Mesendoderm (in vitro differentiated cells): ENCODE data around the gene LGALS3.

Source experiments
- DNase-seq: peaks from one replicate; pipeline ENCODE4 v3.0.0; 2013
- H2AK5ac ChIP-seq: 2 replicates; pipeline ENCODE4 v1.6.1; 2013; ENCODE audit warnings: low read length, inconsistent platforms
- H2BK120ac ChIP-seq: 2 replicates; pipeline ENCODE4 v1.6.1; 2013; ENCODE audit warnings: low read depth, mild to moderate bottlenecking, low read length, moderate library complexity, mixed read lengths
- H2BK15ac ChIP-seq: replicated peaks from 2 replicates; pipeline ENCODE4 v1.6.1; 2013; ENCODE audit warnings: low read depth, mild to moderate bottlenecking, moderate library complexity
- H2BK5ac ChIP-seq: 2 replicates; pipeline ENCODE4 v1.6.1; 2013; ENCODE audit warnings: low read length, inconsistent platforms
- H3K18ac ChIP-seq: 2 replicates; pipeline ENCODE4 v1.6.1; 2013; ENCODE audit warnings: mild to moderate bottlenecking, low read length, mixed read lengths
- H3K23ac ChIP-seq: one replicate; pipeline ENCODE4 v1.6.1; 2013; ENCODE audit warnings: low read length
- H3K27ac ChIP-seq: 2 replicates; pipeline ENCODE4 v1.5.1; 2013; ENCODE audit warnings: low read depth, mild to moderate bottlenecking, inconsistent platforms, low read length, moderate library complexity
- H3K27me3 ChIP-seq: 2 replicates; pipeline ENCODE4 v1.6.1; 2013; ENCODE audit warnings: low read length, control low read depth, mild to moderate bottlenecking, inconsistent platforms; ENCODE audit not compliant: insufficient read depth, poor library complexity
- H3K36me3 ChIP-seq: 2 replicates; pipeline ENCODE4 v1.6.1; 2013; ENCODE audit warnings: low read length, inconsistent platforms; ENCODE audit not compliant: control insufficient read depth, insufficient read depth
- H3K4ac ChIP-seq: one replicate; pipeline ENCODE4 v1.6.1; 2013; ENCODE audit warnings: low read depth, mild to moderate bottlenecking, low read length, moderate library complexity
- H3K4me1 ChIP-seq: 2 replicates; pipeline ENCODE4 v1.6.1; 2013; ENCODE audit warnings: low read depth, low read length, inconsistent platforms; ENCODE audit not compliant: control insufficient read depth
- H3K4me2 ChIP-seq: 2 replicates; pipeline ENCODE4 v1.6.1; 2013; ENCODE audit warnings: low read length
- H3K4me3 ChIP-seq: 2 replicates; pipeline ENCODE4 v1.5.1; 2013; ENCODE audit warnings: mild to moderate bottlenecking, low read length
- H3K56ac ChIP-seq: one replicate; pipeline ENCODE4 v1.6.1; 2013; ENCODE audit warnings: low read length
- H3K79me1 ChIP-seq: 2 replicates; pipeline ENCODE4 v1.6.1; 2013; ENCODE audit warnings: low read length, inconsistent platforms
- H3K79me2 ChIP-seq: 2 replicates; pipeline ENCODE4 v1.6.1; 2013; ENCODE audit warnings: mild to moderate bottlenecking, low read length; ENCODE audit not compliant: control insufficient read depth, insufficient read depth
- H3K9ac ChIP-seq: 2 replicates; pipeline ENCODE4 v1.6.1; 2013; ENCODE audit warnings: low read length, inconsistent platforms
- H4K5ac ChIP-seq: one replicate; pipeline ENCODE4 v1.6.1; 2013; ENCODE audit warnings: low read length
- H4K8ac ChIP-seq: one replicate; pipeline ENCODE4 v1.6.1; 2013; ENCODE audit warnings: low read depth, mild to moderate bottlenecking, control low read depth, low read length, moderate library complexity
- WGBS: extraction: QIAGEN DNeasy Blood & Tissue Kit; methylation state at CpG from one replicate; pipeline ENCODE4 v1.1.7; 2013; ENCODE audit warnings: low lambda C conversion rate, missing lambda C conversion rate; ENCODE audit not compliant: insufficient coverage; ENCODE audit errors: extremely low coverage; 5-methylcytosine and 5-hydroxymethylcytosine counted together

The LGALS3 gene

GRCh38 chr14:55101698-55102097 is 27.4 kb upstream of the LGALS3 start:
- Histone ChIP-seq H3K79me2 (no peaks in the 10 kb centered on the region), H3K27me3 (no peaks in the 10 kb centered on the region), H3K56ac (no peak overlapping the region), H4K8ac (no peak overlapping the region), H2BK15ac (no peak overlapping the region), H4K5ac (no peak overlapping the region), H3K4me3 (no peak overlapping the region), H3K79me1 (no peaks in the 10 kb centered on the region), H3K9ac (no peak overlapping the region), H2BK120ac (no peak overlapping the region), H3K4ac (no peak overlapping the region), H3K4me1 (peaks cover 7% of the 10 kb centered on the region), H3K36me3 (no peaks in the 10 kb centered on the region), H3K27ac (no peak overlapping the region), H3K18ac (no peak overlapping the region), H2AK5ac (no peak overlapping the region), H3K4me2 (no peak overlapping the region), H3K23ac (no peak overlapping the region), H2BK5ac (no peak overlapping the region)
- no CpG with 5 or more reads among the region's 5 CpGs for WGBS
- no peak for DNase-seq

- Histone ChIP-seq H2BK15ac (no peak overlapping the region), H4K5ac (no peak overlapping the region), H3K36me3 (no peaks in the 10 kb centered on the region), H3K4ac (no peak overlapping the region), H3K27me3 (no peaks in the 10 kb centered on the region), H3K27ac (peak overlapping the region; percentile 12), H3K79me1 (no peaks in the 10 kb centered on the region), H2BK5ac (no peak overlapping the region), H3K79me2 (no peaks in the 10 kb centered on the region), H3K4me1 (peaks cover 7% of the 10 kb centered on the region), H3K4me2 (no peak overlapping the region), H3K56ac (peak overlapping the region; percentile 3), H3K9ac (no peak overlapping the region), H3K23ac (no peak overlapping the region), H3K18ac (no peak overlapping the region), H4K8ac (no peak overlapping the region), H2BK120ac (no peak overlapping the region), H3K4me3 (no peak overlapping the region), H2AK5ac (no peak overlapping the region)
- no CpG with 5 or more reads among the region's 7 CpGs for WGBS
- peak; percentile 81 for DNase-seq
Observed at GRCh38 chr14:55102141-55102621, 26.9 kb upstream of the LGALS3 start.

GRCh38 chr14:55103005-55103640 is 25.9 kb upstream of the LGALS3 start:
- Histone ChIP-seq H3K27me3 (no peaks in the 10 kb centered on the region), H2BK15ac (peak overlapping the region; percentile 75), H3K4ac (peak overlapping the region; percentile 40), H4K8ac (no peak overlapping the region), H3K79me1 (no peaks in the 10 kb centered on the region), H3K9ac (peak overlapping the region; percentile 9), H3K56ac (peak overlapping the region; percentile 68), H3K18ac (peak overlapping the region; percentile 83), H2BK5ac (peak overlapping the region; percentile 33), H2AK5ac (no peak overlapping the region), H3K4me2 (no peak overlapping the region), H3K27ac (peak overlapping the region; percentile 77), H4K5ac (no peak overlapping the region), H3K36me3 (no peaks in the 10 kb centered on the region), H3K23ac (no peak overlapping the region), H3K4me1 (peaks cover 7% of the 10 kb centered on the region), H3K4me3 (no peak overlapping the region), H3K79me2 (no peaks in the 10 kb centered on the region), H2BK120ac (no peak overlapping the region)
- no CpG with 5 or more reads among the region's 13 CpGs for WGBS
- DNase-seq = peak; percentile 97

GRCh38 chr14:55103971-55104954 is 24.8 kb upstream of the LGALS3 start:
- Histone ChIP-seq H3K79me2 (no peaks in the 10 kb centered on the region), H2BK5ac (no peak overlapping the region), H3K23ac (no peak overlapping the region), H4K5ac (no peak overlapping the region), H2AK5ac (no peak overlapping the region), H3K27ac (no peak overlapping the region), H2BK120ac (no peak overlapping the region), H3K79me1 (no peaks in the 10 kb centered on the region), H4K8ac (no peak overlapping the region), H3K18ac (peak overlapping the region; percentile 83), H3K4me2 (no peak overlapping the region), H3K4me1 (peaks cover 7% of the 10 kb centered on the region), H3K36me3 (no peaks in the 10 kb centered on the region), H2BK15ac (no peak overlapping the region), H3K9ac (no peak overlapping the region), H3K4ac (peak overlapping the region; percentile 46), H3K56ac (no peak overlapping the region), H3K27me3 (no peaks in the 10 kb centered on the region), H3K4me3 (no peak overlapping the region)
- peak; percentile 65 for DNase-seq
- no CpG with 5 or more reads among the region's 6 CpGs for WGBS

- no peaks in the 10 kb centered on the region for H3K79me1 ChIP-seq
- no peaks in the 10 kb centered on the region for H3K27me3 ChIP-seq
- H3K4me2 ChIP-seq = no peak overlapping the region
- H4K8ac ChIP-seq = no peak overlapping the region
- H3K23ac ChIP-seq = no peak overlapping the region
- H3K56ac ChIP-seq = no peak overlapping the region
- H4K5ac ChIP-seq = no peak overlapping the region
- no peak overlapping the region for H3K18ac ChIP-seq
- no peaks in the 10 kb centered on the region for H3K79me2 ChIP-seq
- H3K4ac ChIP-seq = no peak overlapping the region
- H2BK5ac ChIP-seq = no peak overlapping the region
- no peak overlapping the region for H2BK120ac ChIP-seq
- H3K4me3 ChIP-seq = no peak overlapping the region
- DNase-seq = no peak
- no peak overlapping the region for H3K27ac ChIP-seq
- no peaks in the 10 kb centered on the region for H3K36me3 ChIP-seq
- peaks cover 7% of the 10 kb centered on the region for H3K4me1 ChIP-seq
- H2AK5ac ChIP-seq = no peak overlapping the region
- no peak overlapping the region for H3K9ac ChIP-seq
- no peak overlapping the region for H2BK15ac ChIP-seq
- WGBS = no CpG with 5 or more reads among the region's 7 CpGs
Observed at GRCh38 chr14:55105991-55106390, 23.1 kb upstream of the LGALS3 start.
